Gastrocnemius medialis (tissue), 4 donors: ENCODE results near the gene C11orf71.

Experiments used
- POLR2A ChIP-seq, 2 donors: fragments of 450-650 bp; IDR thresholded peaks; one replicate each; pipeline ENCODE4 v1.6.1; 2017; ENCODE audit warnings: antibody characterized with exemption in 2 of 2, mild to moderate bottlenecking in 2 of 2, moderate library complexity in 2 of 2
- TF ChIP-seq, protein P1 (sequence below), 5 experiments: fragments of 450-650 bp in 3 of 5; fragments of 200-600 bp in 2 of 5; sonication (generic) in 2 of 5; IDR thresholded peaks in 4 of 5; conservative IDR thresholded peaks in 1 of 5; 1 replicate in 4 of 5; 2 replicates in 1 of 5; pipeline ENCODE4 v1.5.1; 2016 to 2019; ENCODE audit warnings: antibody characterized with exemption in 5 of 5, mild to moderate bottlenecking in 3 of 5, moderate library complexity in 3 of 5

DNA sequence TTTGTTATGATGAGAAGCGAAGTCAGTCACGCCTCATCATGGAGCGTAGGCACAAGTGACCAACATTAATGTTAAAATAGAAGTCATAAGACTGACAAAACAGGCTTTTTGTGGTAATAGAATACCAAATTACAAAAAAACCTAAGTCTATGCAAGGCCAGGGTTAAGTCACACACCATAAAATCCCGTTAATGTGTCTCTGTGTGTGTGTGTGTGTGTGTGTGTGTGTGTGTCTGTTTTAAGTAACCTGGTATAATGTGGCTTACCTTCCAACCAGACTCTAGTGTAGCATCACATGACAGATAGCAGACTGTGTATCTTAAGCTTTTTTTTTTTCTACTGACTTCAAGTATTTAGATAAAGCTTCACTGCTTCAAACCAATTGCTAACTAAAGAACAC, 38.0 kb downstream of the C11orf71 start:
- TF ChIP-seq, protein P1, sequence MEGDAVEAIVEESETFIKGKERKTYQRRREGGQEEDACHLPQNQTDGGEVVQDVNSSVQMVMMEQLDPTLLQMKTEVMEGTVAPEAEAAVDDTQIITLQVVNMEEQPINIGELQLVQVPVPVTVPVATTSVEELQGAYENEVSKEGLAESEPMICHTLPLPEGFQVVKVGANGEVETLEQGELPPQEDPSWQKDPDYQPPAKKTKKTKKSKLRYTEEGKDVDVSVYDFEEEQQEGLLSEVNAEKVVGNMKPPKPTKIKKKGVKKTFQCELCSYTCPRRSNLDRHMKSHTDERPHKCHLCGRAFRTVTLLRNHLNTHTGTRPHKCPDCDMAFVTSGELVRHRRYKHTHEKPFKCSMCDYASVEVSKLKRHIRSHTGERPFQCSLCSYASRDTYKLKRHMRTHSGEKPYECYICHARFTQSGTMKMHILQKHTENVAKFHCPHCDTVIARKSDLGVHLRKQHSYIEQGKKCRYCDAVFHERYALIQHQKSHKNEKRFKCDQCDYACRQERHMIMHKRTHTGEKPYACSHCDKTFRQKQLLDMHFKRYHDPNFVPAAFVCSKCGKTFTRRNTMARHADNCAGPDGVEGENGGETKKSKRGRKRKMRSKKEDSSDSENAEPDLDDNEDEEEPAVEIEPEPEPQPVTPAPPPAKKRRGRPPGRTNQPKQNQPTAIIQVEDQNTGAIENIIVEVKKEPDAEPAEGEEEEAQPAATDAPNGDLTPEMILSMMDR (IDR thresholded peaks at IDR 0.05 in 4 of 5, conservative IDR thresholded peaks at IDR 0.05 in 1 of 5): no peak
- no peak for TF ChIP-seq POLR2A (IDR thresholded peaks at IDR 0.05)
